Measurements from ENCODE around the gene ADAM8. TPM values are rescaled to one million over a fixed set of nuclear protein-coding genes. Genes with fewer than 3 reads are reported as not detected.

Gene ADAM8
- total RNA-seq, 5 donors from 2014 or later (not counting 1 experiment from before 2014, with no cell fraction given): 80.5 to 142 (median 107) TPM

GRCh38 chr10:133253361-133253955 is 23.2 kb downstream of the ADAM8 start:
- H3K4me3 Mint-ChIP-seq: no peak overlapping the region
- ChIA-PET POLR2A (no interaction called here), CTCF (no interaction called here)
- H3K9me3 Mint-ChIP-seq: no peaks in the 10 kb centered on the region
- H3K36me3 ChIP-seq (ENCODE audit: control insufficient read depth in 2 of 2, extremely low read depth in 1 of 2, insufficient read depth in 1 of 2, low read length in 1 of 2): no peaks in the 10 kb centered on the region
- no peak overlapping the region for H3K4me3 ChIP-seq (ENCODE audit: control insufficient read depth in 1 of 2, extremely low read depth in 1 of 2, low read length in 1 of 2)
- WGBS (ENCODE audit: insufficient coverage): 90% methylated on average over 13 of the region's 22 CpGs
- peaks cover 0 to 2% of the 10 kb centered on the region in 2 experiments for H3K27me3 ChIP-seq (replicated peaks in 1 of 2; ENCODE audit: control insufficient read depth in 2 of 2, extremely low read depth in 1 of 2, insufficient read depth in 2 of 2, low read length in 1 of 2)
- H3K9me3 ChIP-seq: no peaks in the 10 kb centered on the region
- H3K4me1 Mint-ChIP-seq: peaks cover 13 to 24% (median 16%) of the 10 kb centered on the region in 3 donors
- DNase-seq: no peak
- H3K27ac Mint-ChIP-seq: no peak overlapping the region
- peaks cover 13 to 17% of the 10 kb centered on the region in 2 experiments for H3K4me1 ChIP-seq (ENCODE audit: control insufficient read depth in 1 of 2, extremely low read depth in 1 of 2, insufficient read depth in 2 of 2, low read length in 2 of 2)
- ATAC-seq (replicated peaks in 1 of 4): no peak
- no peak overlapping the region for H3K27ac ChIP-seq (ENCODE audit: low read length)
- H3K27me3 Mint-ChIP-seq: peaks cover 0 to 4% of the 10 kb centered on the region in 2 donors
- H3K36me3 Mint-ChIP-seq: no peaks in the 10 kb centered on the region

GRCh38 chr10:133252223-133252552 is 24.5 kb downstream of the ADAM8 start:
- H3K9me3 ChIP-seq: no peaks in the 10 kb centered on the region
- H3K36me3 Mint-ChIP-seq: no peaks in the 10 kb centered on the region
- H3K4me1 Mint-ChIP-seq: peaks cover 0 to 12% (median 4%) of the 10 kb centered on the region in 3 donors
- H3K4me3 Mint-ChIP-seq: no peak overlapping the region
- ChIA-PET POLR2A (no interaction called here), CTCF (no interaction called here)
- H3K36me3 ChIP-seq (ENCODE audit: control insufficient read depth in 2 of 2, extremely low read depth in 1 of 2, insufficient read depth in 1 of 2, low read length in 1 of 2): no peaks in the 10 kb centered on the region
- ATAC-seq (replicated peaks in 1 of 4) (no peak), DNase-seq (no peak)
- H3K27me3 Mint-ChIP-seq: peaks cover 0 to 4% of the 10 kb centered on the region in 2 donors
- peaks cover 0 to 5% of the 10 kb centered on the region in 2 experiments for H3K27me3 ChIP-seq (replicated peaks in 1 of 2; ENCODE audit: control insufficient read depth in 2 of 2, extremely low read depth in 1 of 2, insufficient read depth in 2 of 2, low read length in 1 of 2)
- H3K9me3 Mint-ChIP-seq: no peaks in the 10 kb centered on the region
- WGBS (ENCODE audit: insufficient coverage): 50% methylated on average over 2 of the region's 12 CpGs
- H3K27ac Mint-ChIP-seq: no peak overlapping the region
- H3K27ac ChIP-seq (ENCODE audit: low read length): no peak overlapping the region
- H3K4me1 ChIP-seq (ENCODE audit: control insufficient read depth in 1 of 2, extremely low read depth in 1 of 2, insufficient read depth in 2 of 2, low read length in 2 of 2): peaks cover 4% of the 10 kb centered on the region in 2 experiments
- no peak overlapping the region for H3K4me3 ChIP-seq (ENCODE audit: control insufficient read depth in 1 of 2, extremely low read depth in 1 of 2, low read length in 1 of 2)

- Histone ChIP-seq H3K36me3 (ENCODE audit: control insufficient read depth in 2 of 2, extremely low read depth in 1 of 2, insufficient read depth in 1 of 2, low read length in 1 of 2) (no peaks in the 10 kb centered on the region), H3K4me1 (ENCODE audit: control insufficient read depth in 1 of 2, extremely low read depth in 1 of 2, insufficient read depth in 2 of 2, low read length in 2 of 2) (no peaks in the 10 kb centered on the region), H3K9me3 (no peaks in the 10 kb centered on the region), H3K27ac (ENCODE audit: low read length) (no peak overlapping the region), H3K27me3 (replicated peaks in 1 of 2; ENCODE audit: control insufficient read depth in 2 of 2, extremely low read depth in 1 of 2, insufficient read depth in 2 of 2, low read length in 1 of 2) (peaks cover 0 to 6% of the 10 kb centered on the region in 2 experiments), H3K4me3 (ENCODE audit: control insufficient read depth in 1 of 2, extremely low read depth in 1 of 2, low read length in 1 of 2) (no peak overlapping the region)
- Mint-ChIP-seq H3K27ac (no peak overlapping the region), H3K4me1 (peaks cover 0 to 10% (median 1%) of the 10 kb centered on the region in 3 donors), H3K36me3 (no peaks in the 10 kb centered on the region), H3K27me3 (peaks cover 0 to 6% of the 10 kb centered on the region in 2 donors), H3K4me3 (no peak overlapping the region), H3K9me3 (no peaks in the 10 kb centered on the region)
- no peak for ATAC-seq (replicated peaks in 1 of 4)
- DNase-seq: no peak
- WGBS (ENCODE audit: insufficient coverage): 86% methylated on average over 19 of the region's 28 CpGs
- POLR2A ChIA-PET: no interaction called here
- CTCF ChIA-PET: no interaction called here
Measured at GRCh38 chr10:133251388-133252222, 25.1 kb downstream of the ADAM8 start.

DNA sequence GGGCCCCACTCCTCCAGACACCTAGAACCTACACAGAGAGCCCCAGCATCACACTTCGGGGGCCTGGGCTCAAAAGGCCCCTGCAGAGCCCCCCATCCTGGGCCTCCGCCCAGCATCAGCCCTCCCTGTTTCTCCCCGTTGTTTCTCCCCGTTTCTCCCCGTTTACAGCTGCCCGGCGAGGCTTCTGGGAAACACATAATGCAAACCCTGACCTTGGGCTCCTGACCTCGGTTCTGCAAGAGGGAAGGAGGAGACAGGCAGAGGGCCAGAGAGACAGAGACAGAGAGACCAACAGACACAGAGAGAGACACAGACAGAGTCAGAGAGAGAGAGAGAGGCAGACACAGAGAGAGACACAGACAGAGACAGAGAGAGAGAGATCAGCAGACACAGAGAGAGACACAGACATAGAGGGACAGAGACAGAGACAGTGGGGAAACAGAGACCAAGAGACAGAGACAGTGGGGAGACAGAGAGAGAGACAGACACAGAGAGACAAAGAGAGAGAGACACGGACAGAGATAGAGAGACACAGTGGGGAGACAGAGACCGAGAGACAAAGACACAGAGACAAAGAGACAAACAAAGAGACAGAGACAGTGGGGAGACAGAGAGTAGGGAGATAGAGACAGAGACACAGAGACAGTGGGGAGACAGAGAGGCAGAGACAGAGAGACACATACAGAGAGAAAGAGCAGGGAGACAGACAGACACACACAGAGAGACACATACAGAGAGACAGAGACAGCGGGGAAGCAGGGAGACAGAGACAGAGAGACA is 26.5 kb downstream of the ADAM8 start:
- ChIA-PET POLR2A (no interaction called here), CTCF (no interaction called here)
- H3K27me3 ChIP-seq (replicated peaks in 1 of 2; ENCODE audit: control insufficient read depth in 2 of 2, extremely low read depth in 1 of 2, insufficient read depth in 2 of 2, low read length in 1 of 2): peaks cover 0 to 20% of the 10 kb centered on the region in 2 experiments
- Mint-ChIP-seq H3K4me1 (peaks cover 0 to 10% (median 1%) of the 10 kb centered on the region in 3 donors), H3K36me3 (no peaks in the 10 kb centered on the region), H3K27me3 (peaks cover 0 to 10% of the 10 kb centered on the region in 2 donors), H3K4me3 (no peak overlapping the region), H3K9me3 (no peaks in the 10 kb centered on the region), H3K27ac (peak overlapping the region in 1 of 2 donors; percentile 37)
- H3K36me3 ChIP-seq (ENCODE audit: control insufficient read depth in 2 of 2, extremely low read depth in 1 of 2, insufficient read depth in 1 of 2, low read length in 1 of 2): no peaks in the 10 kb centered on the region
- DNase-seq (no peak), ATAC-seq (replicated peaks in 1 of 4) (no peak)
- H3K4me1 ChIP-seq (ENCODE audit: control insufficient read depth in 1 of 2, extremely low read depth in 1 of 2, insufficient read depth in 2 of 2, low read length in 2 of 2): no peaks in the 10 kb centered on the region
- H3K27ac ChIP-seq (ENCODE audit: low read length): no peak overlapping the region
- H3K4me3 ChIP-seq (ENCODE audit: control insufficient read depth in 1 of 2, extremely low read depth in 1 of 2, low read length in 1 of 2): no peak overlapping the region
- H3K9me3 ChIP-seq: no peaks in the 10 kb centered on the region
- 66% methylated on average over 6 of the region's 11 CpGs for WGBS (ENCODE audit: insufficient coverage)

GRCh38 chr10:133249094-133249780 is 27.4 kb downstream of the ADAM8 start:
- ATAC-seq (replicated peaks in 1 of 4): no peak
- no peak overlapping the region for H3K4me3 ChIP-seq (ENCODE audit: control insufficient read depth in 1 of 2, extremely low read depth in 1 of 2, low read length in 1 of 2)
- H3K4me1 ChIP-seq (ENCODE audit: control insufficient read depth in 1 of 2, extremely low read depth in 1 of 2, insufficient read depth in 2 of 2, low read length in 2 of 2): no peaks in the 10 kb centered on the region
- no peak for DNase-seq
- no peak overlapping the region for H3K27ac ChIP-seq (ENCODE audit: low read length)
- Mint-ChIP-seq H3K4me3 (no peak overlapping the region), H3K4me1 (peaks cover 0 to 8% (median 1%) of the 10 kb centered on the region in 3 donors), H3K36me3 (no peaks in the 10 kb centered on the region), H3K9me3 (no peaks in the 10 kb centered on the region), H3K27ac (no peak overlapping the region), H3K27me3 (peaks cover 0 to 15% of the 10 kb centered on the region in 2 donors)
- CTCF ChIA-PET: no interaction called here
- WGBS (ENCODE audit: insufficient coverage): 67% methylated on average over 14 of the region's 21 CpGs
- H3K27me3 ChIP-seq (replicated peaks in 1 of 2; ENCODE audit: control insufficient read depth in 2 of 2, extremely low read depth in 1 of 2, insufficient read depth in 2 of 2, low read length in 1 of 2): peaks cover 0 to 29% of the 10 kb centered on the region in 2 experiments
- POLR2A ChIA-PET: no interaction called here
- no peaks in the 10 kb centered on the region for H3K36me3 ChIP-seq (ENCODE audit: control insufficient read depth in 2 of 2, extremely low read depth in 1 of 2, insufficient read depth in 1 of 2, low read length in 1 of 2)
- H3K9me3 ChIP-seq: no peaks in the 10 kb centered on the region

DNA sequence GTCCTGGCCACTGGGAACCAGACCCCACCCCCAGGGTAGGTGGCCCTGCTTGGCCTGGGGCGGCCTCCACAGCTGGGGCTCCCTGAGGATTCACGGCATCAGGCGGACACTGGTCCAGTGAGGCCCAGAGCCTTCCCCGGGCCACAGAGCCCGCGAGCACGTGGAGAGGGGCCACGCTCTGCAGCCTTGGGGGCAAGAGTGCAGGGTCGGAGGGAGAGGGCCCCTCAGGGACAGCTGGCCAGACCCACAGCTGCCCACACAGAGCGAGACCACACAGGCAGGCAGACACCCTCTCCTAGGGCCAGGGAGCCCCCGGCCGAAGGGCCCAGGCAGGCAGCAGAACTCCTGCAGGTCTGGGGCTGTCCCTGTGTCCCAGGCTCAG is 28.3 kb downstream of the ADAM8 start:
- ATAC-seq (replicated peaks in 1 of 4): no peak
- Mint-ChIP-seq H3K4me3 (no peak overlapping the region), H3K27me3 (peaks cover 0 to 21% of the 10 kb centered on the region in 2 donors), H3K4me1 (peaks cover 0 to 8% (median 1%) of the 10 kb centered on the region in 3 donors), H3K27ac (no peak overlapping the region), H3K36me3 (no peaks in the 10 kb centered on the region), H3K9me3 (no peaks in the 10 kb centered on the region)
- POLR2A ChIA-PET: no interaction called here
- no peak for DNase-seq
- no peaks in the 10 kb centered on the region for H3K36me3 ChIP-seq (ENCODE audit: control insufficient read depth in 2 of 2, extremely low read depth in 1 of 2, insufficient read depth in 1 of 2, low read length in 1 of 2)
- no peak overlapping the region for H3K27ac ChIP-seq (ENCODE audit: low read length)
- H3K4me1 ChIP-seq (ENCODE audit: control insufficient read depth in 1 of 2, extremely low read depth in 1 of 2, insufficient read depth in 2 of 2, low read length in 2 of 2): no peaks in the 10 kb centered on the region
- CTCF ChIA-PET: no interaction called here
- no peaks in the 10 kb centered on the region for H3K9me3 ChIP-seq
- peaks cover 0 to 39% of the 10 kb centered on the region in 2 experiments for H3K27me3 ChIP-seq (replicated peaks in 1 of 2; ENCODE audit: control insufficient read depth in 2 of 2, extremely low read depth in 1 of 2, insufficient read depth in 2 of 2, low read length in 1 of 2)
- 94% methylated on average over 12 of the region's 12 CpGs for WGBS (ENCODE audit: insufficient coverage)
- H3K4me3 ChIP-seq (ENCODE audit: control insufficient read depth in 1 of 2, extremely low read depth in 1 of 2, low read length in 1 of 2): no peak overlapping the region

Data from T-cell (primary cell).